ENCODE data around the gene RAB11FIP4. TPM values are rescaled to one million over a fixed set of nuclear protein-coding genes. Genes with fewer than 3 reads are reported as not detected.
A peak's percentile ranks its signal among the peaks of the same experiment; 100 is the strongest.

Gene RAB11FIP4
- total and polyA plus RNA-seq, 12 donors = 1.6 to 13.9 (median 8.4) TPM

GRCh38 chr17:31550389-31551056, 159.0 kb downstream of the RAB11FIP4 start:
- ATAC-seq (no peak), DNase-seq (no peak)
- H3K4me1 ChIP-seq = peaks cover 0 to 19% (median 8%) of the 10 kb centered on the region in 9 donors
- peak overlapping the region in 9 of 10 donors; percentile 89 to 98 (median 95) for H3K27ac ChIP-seq
- 16 to 17% methylated on average over 17 of the region's 17 CpGs for WGBS, 2 donors
- no peaks in the 10 kb centered on the region for H3K27me3 ChIP-seq
- peak overlapping the region; percentile 55 to 93 (median 80) for H3K4me3 ChIP-seq
- intact Hi-C loops (cut with DNase I) = loop anchor here in 2 of 10 donors (10.0 kb wide), 2 partner anchors 144 to 174 kb away; no protein-coding TSS in a partner anchor
- no peaks in the 10 kb centered on the region for H3K9me3 ChIP-seq
- no peaks in the 10 kb centered on the region for H3K36me3 ChIP-seq
- TF ChIP-seq CTCF (IDR thresholded peaks at IDR 0.05) = no peak

DNA sequence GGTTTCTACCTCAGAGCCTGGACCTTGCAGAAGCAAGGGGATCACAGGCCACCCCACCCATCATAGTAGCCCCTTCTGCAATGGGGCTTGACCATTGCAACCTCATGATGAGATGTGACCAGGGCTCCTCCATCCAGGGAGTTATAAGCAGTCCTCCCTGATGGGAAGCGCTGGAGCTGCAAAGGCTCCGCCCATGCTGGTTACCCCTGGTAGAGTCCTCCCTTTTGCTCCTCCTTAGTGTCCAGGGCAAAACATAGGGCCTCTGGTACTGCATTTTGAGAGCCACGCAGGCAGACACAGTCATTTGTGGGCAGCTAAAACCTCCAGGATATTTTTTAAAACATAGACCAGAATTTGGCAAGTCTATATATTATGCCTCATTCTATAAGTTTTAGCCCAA, 161.1 kb downstream of the RAB11FIP4 start:
- Histone ChIP-seq H3K27me3 (no peaks in the 10 kb centered on the region), H3K9me3 (no peaks in the 10 kb centered on the region), H3K36me3 (no peaks in the 10 kb centered on the region), H3K27ac (no peak overlapping the region), H3K4me1 (peaks cover 0 to 19% (median 8%) of the 10 kb centered on the region in 9 donors), H3K4me3 (no peak overlapping the region)
- no peak for ATAC-seq
- TF ChIP-seq CTCF (IDR thresholded peaks at IDR 0.05) = no peak
- intact Hi-C loops (cut with DNase I) = loop anchor here in 3 of 10 donors (2.0 to 10.0 kb wide), 3 partner anchors 142 to 292 kb away; no protein-coding TSS in a partner anchor
- DNase-seq = no peak
- WGBS, 2 donors = 92 to 96% methylated on average over 3 of the region's 3 CpGs

DNA sequence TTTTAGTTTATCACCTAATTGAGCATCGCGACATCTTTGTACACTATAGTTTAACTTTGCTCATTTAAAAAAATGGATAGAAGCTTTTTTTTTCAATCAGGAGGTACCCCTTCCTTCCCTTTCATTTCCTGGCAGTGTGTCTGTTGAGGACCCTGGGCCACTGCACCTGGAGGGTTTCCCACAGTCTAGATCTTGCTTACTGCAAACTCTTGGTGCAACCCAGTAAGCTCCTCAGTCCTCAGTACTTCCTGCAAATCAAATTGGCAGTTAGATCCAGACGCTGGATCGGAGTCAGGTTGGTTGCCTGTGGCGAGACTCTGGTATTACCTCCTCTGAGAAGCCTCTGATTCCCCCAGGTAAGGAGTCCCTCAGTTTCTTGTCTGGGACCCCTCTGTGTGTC, 162.0 kb downstream of the RAB11FIP4 start:
- intact Hi-C loops (cut with DNase I) = loop anchor here in 3 of 10 donors (2.0 to 10.0 kb wide), 3 partner anchors 141 to 291 kb away; no protein-coding TSS in a partner anchor
- H3K4me3 ChIP-seq = no peak overlapping the region
- ATAC-seq (no peak), DNase-seq (no peak)
- H3K4me1 ChIP-seq = peaks cover 0 to 22% (median 9%) of the 10 kb centered on the region in 9 donors
- no peaks in the 10 kb centered on the region for H3K27me3 ChIP-seq
- H3K36me3 ChIP-seq = no peaks in the 10 kb centered on the region
- TF ChIP-seq CTCF (IDR thresholded peaks at IDR 0.05) = no peak
- no peak overlapping the region for H3K27ac ChIP-seq
- no peaks in the 10 kb centered on the region for H3K9me3 ChIP-seq
- 86 to 92% methylated on average over 5 of the region's 5 CpGs for WGBS, 2 donors

DNA sequence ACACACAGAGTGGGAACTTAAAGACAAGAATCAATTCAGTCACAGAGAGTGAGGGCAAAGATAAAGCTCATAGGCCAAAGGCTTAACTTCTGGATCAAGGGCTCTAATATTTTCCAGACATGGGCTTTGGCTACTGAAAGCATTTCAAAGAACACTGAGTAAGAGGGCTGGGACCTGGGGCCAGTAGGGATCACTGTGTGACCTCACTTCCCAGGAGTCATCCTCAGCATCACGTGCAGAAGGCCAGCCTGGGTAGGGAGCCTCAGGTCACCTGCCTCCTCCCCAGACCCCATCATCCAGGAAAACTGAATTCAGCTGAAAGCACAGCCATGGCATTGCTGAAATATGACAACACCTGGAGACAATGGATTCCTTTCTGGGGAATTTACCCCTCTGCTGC, 163.5 kb downstream of the RAB11FIP4 start:
- intact Hi-C loops (cut with DNase I) = loop anchor here in 2 of 10 donors (10.0 kb wide), 2 partner anchors 140 to 170 kb away; no protein-coding TSS in a partner anchor
- Histone ChIP-seq H3K9me3 (no peaks in the 10 kb centered on the region), H3K27me3 (no peaks in the 10 kb centered on the region), H3K36me3 (no peaks in the 10 kb centered on the region), H3K27ac (no peak overlapping the region), H3K4me3 (no peak overlapping the region), H3K4me1 (peaks cover 0 to 21% (median 11%) of the 10 kb centered on the region in 9 donors)
- DNase-seq (no peak), ATAC-seq (no peak)
- WGBS, 2 donors = 74 to 90% methylated on average over 1 of the region's 1 CpG
- no peak for TF ChIP-seq CTCF (IDR thresholded peaks at IDR 0.05)

Data from heart right ventricle (tissue), 16 donors.